SK-N-SH (cell line): Measurements from ENCODE around the gene ACAP1. TPM values are rescaled to one million over a fixed set of nuclear protein-coding genes. Genes with fewer than 3 reads are reported as not detected.

Experiments used
- CTCF ChIA-PET: fragments of 300-600, 350-600 bp; formaldehyde crosslinking; extraction: SDS; loops from one replicate; lab custom pipeline; 2021; lab: Yijun Ruan, JAX
- POLR2A ChIA-PET: fragments of 350-600 bp; sonication (Branson Sonifier 250); formaldehyde crosslinking; extraction: SDS; loops from one replicate; lab custom pipeline; 2020; ENCODE audit warnings: antibody characterized with exemption, inconsistent platforms; lab: Yijun Ruan, JAX
- DNase-seq: peaks from one replicate; pipeline ENCODE4 v3.0.0; 2012
- H2AFZ ChIP-seq: fragments of 200-600 bp; sonication (generic); 2 replicates; pipeline ENCODE4 v1.8.1; 2016; ENCODE audit warnings: antibody characterized with exemption, mild to moderate bottlenecking, low read depth
- H3F3A ChIP-seq: fragments of 200-600 bp; sonication (generic); replicated peaks from 2 replicates; pipeline ENCODE3; 2016; ENCODE audit warnings: antibody characterized with exemption, mild to moderate bottlenecking; ENCODE audit not compliant: insufficient read depth
- H3K27ac ChIP-seq, 2 experiments: fragments of 200-500 bp in 1 of 2; fragments of 200-600 bp in 1 of 2; sonication (Bioruptor generic) in 1 of 2; sonication (generic), shearing (Covaris generic) in 1 of 2; 2 replicates each; pipeline versions ENCODE4 v1.5.1 to v1.6.1; 2014 to 2016; ENCODE audit warnings: low read depth in 2 of 2, inconsistent platforms in 1 of 2, low read length in 1 of 2, mild to moderate bottlenecking in 1 of 2, mixed read lengths in 1 of 2
- H3K27me3 ChIP-seq: fragments of 200-600 bp; sonication (generic), shearing (Covaris generic); 2 replicates; pipeline ENCODE4 v1.6.1; 2016; ENCODE audit warnings: mixed run types; ENCODE audit not compliant: insufficient read depth
- H3K36me3 ChIP-seq, 2 experiments: fragments of 200-500 bp in 1 of 2; fragments of 200-600 bp in 1 of 2; sonication (Bioruptor generic) in 1 of 2; sonication (generic) in 1 of 2; replicated peaks in 1 of 2; 2 replicates each; pipeline versions ENCODE3 to v1.5.1; 2014 to 2016; ENCODE audit warnings: low read length in 1 of 2, mild to moderate bottlenecking in 1 of 2; ENCODE audit not compliant: insufficient read depth in 2 of 2, control insufficient read depth in 1 of 2
- H3K4me1 ChIP-seq, 2 experiments: fragments of 200-500 bp in 1 of 2; fragments of 200-600 bp in 1 of 2; sonication (Bioruptor generic) in 1 of 2; sonication (generic), shearing (Covaris generic) in 1 of 2; 2 replicates each; pipeline versions ENCODE4 v1.5.1 to v1.6.1; 2014 to 2016; ENCODE audit warnings: low read depth in 1 of 2, low read length in 1 of 2, mixed run types in 1 of 2; ENCODE audit not compliant: insufficient read depth in 2 of 2, control insufficient read depth in 1 of 2
- H3K4me2 ChIP-seq: fragments of 200-600 bp; sonication (generic), shearing (Covaris generic); 2 replicates; pipeline ENCODE4 v1.6.1; 2017; ENCODE audit warnings: mixed run types
- H3K4me3 ChIP-seq, 2 experiments: fragments of 200-500 bp in 1 of 2; fragments of 200-600 bp in 1 of 2; sonication (Bioruptor generic) in 1 of 2; sonication (generic), shearing (Covaris generic) in 1 of 2; 2 replicates each; pipeline versions ENCODE4 v1.5.1 to v1.8.1; 2014 to 2016; ENCODE audit warnings: low read depth in 2 of 2, inconsistent platforms in 1 of 2, low read length in 1 of 2, mild to moderate bottlenecking in 1 of 2, mixed read lengths in 1 of 2, moderate library complexity in 1 of 2
- H3K79me2 ChIP-seq: fragments of 200-600 bp; sonication (generic); 2 replicates; pipeline ENCODE4 v1.8.1; 2017; ENCODE audit warnings: mild to moderate bottlenecking; ENCODE audit not compliant: insufficient read depth
- H3K9ac ChIP-seq: fragments of 200-600 bp; sonication (generic); 2 replicates; pipeline ENCODE4 v1.6.1; 2017; ENCODE audit warnings: mixed run types
- H3K9me2 ChIP-seq: fragments of 200-600 bp; sonication (generic); 2 replicates; pipeline ENCODE4 v1.6.1; 2017; ENCODE audit warnings: mixed run types
- H3K9me3 ChIP-seq: fragments of 200-600 bp; sonication (generic); 2 replicates; pipeline ENCODE4 v1.6.1; 2017; ENCODE audit warnings: mixed run types, mild to moderate bottlenecking, moderate library complexity
- H4K20me1 ChIP-seq: fragments of 200-600 bp; sonication (generic); 2 replicates; pipeline ENCODE4 v1.6.1; 2017; ENCODE audit warnings: mild to moderate bottlenecking, mixed run types; ENCODE audit not compliant: insufficient read depth
- FOXJ3 ChIP-seq: sonication (generic); formaldehyde crosslinking; IDR thresholded peaks from 2 replicates; pipeline ENCODE4 v1.5.1; 2020; ENCODE audit warnings: mild to moderate bottlenecking, missing genetic modification reagents
- IRF3 ChIP-seq: fragments of 150-350 bp; IDR thresholded peaks from 2 replicates; pipeline ENCODE4 v1.6.1; 2016; ENCODE audit warnings: mild to moderate bottlenecking, low read depth, low read length
- MEF2A ChIP-seq: IDR thresholded peaks from 2 replicates; pipeline ENCODE4 v1.4.0; 2012; ENCODE audit warnings: low read depth, borderline replicate concordance
- NFIC ChIP-seq: IDR thresholded peaks from 2 replicates; pipeline ENCODE4 v1.4.0; 2012; ENCODE audit warnings: borderline replicate concordance
- PBX3 ChIP-seq: IDR thresholded peaks from 2 replicates; pipeline ENCODE4; 2012
- RAD21 ChIP-seq: IDR thresholded peaks from 2 replicates; pipeline ENCODE4 v1.6.1; 2012; ENCODE audit warnings: mild to moderate bottlenecking, low read length
- RFX5 ChIP-seq: IDR thresholded peaks from 2 replicates; pipeline ENCODE4 v1.6.1; 2012; ENCODE audit warnings: mild to moderate bottlenecking, improper control_type of control experiment, low read length
- TEAD4 ChIP-seq: IDR thresholded peaks from 2 replicates; pipeline ENCODE4 v1.4.0; 2012; ENCODE audit warnings: mild to moderate bottlenecking, borderline replicate concordance; ENCODE audit not compliant: insufficient read depth
- YY1 ChIP-seq: IDR thresholded peaks from 2 replicates; pipeline ENCODE4 v1.4.0; 2012; ENCODE audit warnings: low read depth, mild to moderate bottlenecking
- WGBS: methylation state at CpG from one replicate; pipeline ENCODE4 v1.1.6; 2017; ENCODE audit warnings: low lambda C conversion rate; 5-methylcytosine and 5-hydroxymethylcytosine counted together
- polyA plus RNA-seq, 3 experiments: library from polyadenylated mRNA; depleted of rRNA; stranded (reverse); fragments of >200 nt; gene quantifications; 2 replicates each; pipeline ENCODE4 v1.2.3, GENCODE V29; 2012

The ACAP1 gene
- polyA plus RNA-seq, 1 of the 3 experiments (the other 2 are of a cell fraction) = 0.71 TPM

GRCh38 chr17:7382901-7383300, 46.6 kb downstream of the ACAP1 start:
- TF ChIP-seq YY1 (no peak), MEF2A (no peak), PBX3 (no peak), RAD21 (no peak), TEAD4 (no peak), FOXJ3 (CRISPR knock-in tag) (no peak)
- no peak overlapping the region for H3K27ac ChIP-seq
- H3K79me2 ChIP-seq = no peaks in the 10 kb centered on the region
- H3K9ac ChIP-seq = no peak overlapping the region
- peaks cover 8% of the 10 kb centered on the region; the same call in 1 of the 2 replicates for H3K27me3 ChIP-seq
- H3K9me3 ChIP-seq = no peaks in the 10 kb centered on the region
- ChIA-PET CTCF (interaction anchor here (0.7 to 2.3 kb wide), 4 partner anchors 11 to 178 kb away, joined by 3 to 12 read pairs (median 6); partner anchors contain the start of genes PLSCR3 and SENP3), POLR2A (interaction anchor here (0.8 to 1.0 kb wide), 2 partner anchors 53 to 68 kb away, joined by 3 read pairs; partner anchors contain the start of gene GPS2)
- H3F3A ChIP-seq = peaks cover 1% of the 10 kb centered on the region
- H3K4me2 ChIP-seq = no peak overlapping the region
- WGBS = 91% methylated on average over 10 of the region's 10 CpGs
- H3K36me3 ChIP-seq = no peaks in the 10 kb centered on the region
- H4K20me1 ChIP-seq = no peaks in the 10 kb centered on the region
- H3K9me2 ChIP-seq = no peaks in the 10 kb centered on the region
- H3K4me1 ChIP-seq = peaks cover 0 to 32% of the 10 kb centered on the region in 2 experiments; a peak in 2 of 4 replicates
- H2AFZ ChIP-seq = no peak overlapping the region
- DNase-seq = no peak
- no peak overlapping the region for H3K4me3 ChIP-seq

- Histone ChIP-seq H3K4me1 (peaks cover 0 to 32% of the 10 kb centered on the region in 2 experiments; a peak in 2 of 4 replicates), H3K9ac (no peak overlapping the region), H3K4me2 (no peak overlapping the region), H3K27ac (no peak overlapping the region; a peak in 1 of 4 replicates), H3K9me2 (no peaks in the 10 kb centered on the region), H4K20me1 (no peaks in the 10 kb centered on the region), H3K36me3 (no peaks in the 10 kb centered on the region), H3K27me3 (peaks cover 8% of the 10 kb centered on the region; the same call in 1 of the 2 replicates), H2AFZ (no peak overlapping the region), H3F3A (peaks cover 2% of the 10 kb centered on the region), H3K4me3 (peak overlapping the region in 1 of 2 experiments; percentile 42; a peak in 1 of 4 replicates), H3K9me3 (no peaks in the 10 kb centered on the region), H3K79me2 (no peaks in the 10 kb centered on the region)
- ChIA-PET POLR2A (interaction anchor here (1.0 kb wide), 1 partner anchor 68 kb away, joined by 3 read pairs; the partner anchor contains the start of gene GPS2), CTCF (interaction anchor here (0.7 to 2.3 kb wide), 5 partner anchors 10 to 178 kb away, joined by 3 to 12 read pairs (median 6); partner anchors contain the start of genes PLSCR3 and SENP3)
- no peak for DNase-seq
- TF ChIP-seq RFX5 = no peak
- no peak for TF ChIP-seq NFIC
- TF ChIP-seq IRF3 = no peak
- WGBS = 79% methylated on average over 11 of the region's 11 CpGs
Measured at GRCh38 chr17:7383371-7383741, 47.0 kb downstream of the ACAP1 start.
